HG03095 (cell line): ENCODE results near the gene HS3ST5.

Experiments used
- ATAC-seq: cut with Tn5 transposase; IDR thresholded peaks from one replicate; pipeline ENCODE4 v1.9.1; 2021; ENCODE audit warnings: moderate library complexity; ENCODE audit not compliant: unreplicated experiment

HS3ST5 gene, protein sequence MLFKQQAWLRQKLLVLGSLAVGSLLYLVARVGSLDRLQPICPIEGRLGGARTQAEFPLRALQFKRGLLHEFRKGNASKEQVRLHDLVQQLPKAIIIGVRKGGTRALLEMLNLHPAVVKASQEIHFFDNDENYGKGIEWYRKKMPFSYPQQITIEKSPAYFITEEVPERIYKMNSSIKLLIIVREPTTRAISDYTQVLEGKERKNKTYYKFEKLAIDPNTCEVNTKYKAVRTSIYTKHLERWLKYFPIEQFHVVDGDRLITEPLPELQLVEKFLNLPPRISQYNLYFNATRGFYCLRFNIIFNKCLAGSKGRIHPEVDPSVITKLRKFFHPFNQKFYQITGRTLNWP

DNA sequence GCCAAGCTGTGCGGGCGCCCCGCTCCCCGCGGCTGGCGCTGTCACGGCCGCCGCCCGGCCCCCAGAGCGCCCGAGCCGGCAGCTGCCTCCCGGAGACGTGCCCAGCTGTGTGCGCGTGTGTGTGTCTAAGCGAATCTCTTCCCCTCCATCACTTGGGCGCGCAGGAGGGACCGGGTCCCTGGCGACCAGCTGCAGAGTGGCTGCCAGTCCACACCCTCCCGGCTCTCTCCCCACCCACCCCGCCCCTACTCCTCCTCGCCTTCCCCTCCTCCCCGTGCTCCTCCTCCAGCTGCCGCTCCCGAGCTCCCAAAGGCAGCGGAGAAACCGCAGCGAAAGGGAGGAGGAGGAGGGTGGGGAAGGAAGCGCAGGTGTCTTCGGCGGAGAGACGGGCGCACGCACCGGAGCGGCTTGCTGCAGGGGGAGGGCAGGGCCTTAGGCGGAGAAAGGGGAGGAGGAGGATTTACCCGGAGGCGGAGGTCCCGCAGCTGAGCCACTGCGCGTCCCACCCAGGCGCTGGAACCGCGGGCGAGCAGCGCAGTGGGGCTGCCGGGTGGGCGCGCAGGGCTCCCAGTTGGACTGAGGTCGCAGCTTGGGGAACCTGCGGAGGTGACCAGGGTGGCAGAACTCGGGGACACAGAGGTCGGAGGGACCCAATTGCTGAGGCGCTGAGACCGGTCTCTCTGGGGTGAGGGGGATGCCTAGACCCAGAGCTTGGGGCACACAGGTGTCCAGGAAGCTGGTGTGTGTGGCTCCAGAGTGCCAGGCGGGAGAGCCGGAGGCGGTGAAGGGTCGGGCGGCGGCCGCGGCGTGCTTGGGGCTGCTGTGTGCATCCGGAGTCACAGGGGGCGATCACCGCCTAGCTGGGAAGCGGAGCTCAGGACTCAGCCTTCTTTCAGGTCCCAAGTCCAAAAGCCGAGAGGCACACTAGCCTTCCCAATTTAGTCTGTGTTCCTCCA lies at the start of gene HS3ST5:
Gene HS3ST5 (minus strand): TSS at position 198 of the 956 bp plus-strand sequence. CDS start 280,178 bp downstream, outside the sequence.
- no peak for ATAC-seq

DNA sequence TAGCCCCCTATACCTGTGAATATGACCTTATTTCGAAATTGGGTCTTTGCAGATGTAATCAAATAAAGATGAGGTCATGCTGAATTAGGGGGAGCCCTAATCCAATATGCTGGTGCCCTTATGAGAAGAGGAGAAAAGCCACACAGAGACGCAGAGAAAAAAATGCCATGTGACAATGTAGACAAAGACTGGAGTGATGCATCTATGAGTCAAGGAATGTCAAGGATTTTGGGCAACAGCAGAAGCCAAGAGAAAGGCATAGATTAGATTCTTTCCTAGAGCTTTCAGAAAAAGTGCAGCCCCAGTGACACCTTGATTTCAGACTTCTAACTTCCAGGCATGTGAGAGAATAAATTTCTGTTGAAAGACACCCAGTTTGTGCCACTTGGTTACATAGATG lies 47.4 kb upstream of the HS3ST5 start:
- ATAC-seq = no peak

DNA sequence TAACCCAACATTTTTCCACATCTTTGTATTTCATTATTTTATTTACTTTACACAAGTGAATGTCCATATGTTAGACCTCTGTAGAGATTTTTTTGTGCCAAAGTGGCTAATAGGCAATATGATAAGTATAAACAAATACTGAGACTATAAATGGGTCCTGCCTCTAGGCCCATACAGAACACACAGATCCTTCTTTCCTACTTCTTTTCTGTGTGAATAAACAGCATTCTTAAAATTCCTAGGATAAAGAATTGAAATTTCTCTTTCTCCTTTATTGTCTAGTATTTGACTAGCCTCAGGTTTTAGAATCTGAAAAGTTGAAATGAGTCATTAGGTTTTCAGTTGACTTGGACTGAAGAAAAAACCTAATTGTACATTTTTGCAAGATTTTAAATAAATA lies 46.3 kb upstream of the HS3ST5 start:
- no peak for ATAC-seq

DNA sequence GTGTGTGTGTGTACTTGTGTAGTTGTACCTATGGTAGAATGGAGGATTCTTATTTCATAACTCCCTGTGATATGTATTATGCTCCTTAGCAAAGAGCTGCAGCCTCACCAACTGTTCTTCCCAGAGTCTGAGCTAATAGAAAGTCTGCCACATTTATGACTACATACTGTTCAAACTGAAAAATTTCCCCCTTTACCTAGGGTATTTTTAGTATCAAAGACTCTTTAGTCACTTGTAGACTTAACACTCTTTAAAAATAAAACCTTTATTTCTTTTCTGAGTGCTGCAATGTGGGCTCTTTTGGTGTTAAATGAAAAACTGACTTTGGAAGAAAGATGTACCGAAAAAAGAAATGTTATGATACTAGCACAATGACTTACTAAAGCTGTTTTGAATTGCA lies 39.6 kb upstream of the HS3ST5 start:
- ATAC-seq = no peak

DNA sequence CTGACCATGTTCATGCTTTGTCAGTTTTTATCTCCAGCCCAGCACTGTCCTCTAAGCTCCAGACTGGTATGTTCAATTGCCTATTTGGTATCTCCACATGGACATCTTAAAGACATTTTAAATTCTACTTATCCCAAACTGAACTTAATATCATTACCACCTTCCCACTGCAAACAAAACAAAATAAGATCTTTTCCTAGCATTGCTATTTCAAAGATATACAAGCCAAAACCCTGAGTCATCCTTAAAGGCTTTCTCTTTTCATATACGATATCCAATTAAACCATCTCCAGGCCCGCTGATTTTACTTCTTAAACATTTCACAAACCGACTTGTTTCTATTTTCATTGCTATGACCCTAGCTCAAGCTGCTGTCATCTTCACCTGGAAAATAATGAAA lies 35.1 kb upstream of the HS3ST5 start:
- no peak for ATAC-seq

DNA sequence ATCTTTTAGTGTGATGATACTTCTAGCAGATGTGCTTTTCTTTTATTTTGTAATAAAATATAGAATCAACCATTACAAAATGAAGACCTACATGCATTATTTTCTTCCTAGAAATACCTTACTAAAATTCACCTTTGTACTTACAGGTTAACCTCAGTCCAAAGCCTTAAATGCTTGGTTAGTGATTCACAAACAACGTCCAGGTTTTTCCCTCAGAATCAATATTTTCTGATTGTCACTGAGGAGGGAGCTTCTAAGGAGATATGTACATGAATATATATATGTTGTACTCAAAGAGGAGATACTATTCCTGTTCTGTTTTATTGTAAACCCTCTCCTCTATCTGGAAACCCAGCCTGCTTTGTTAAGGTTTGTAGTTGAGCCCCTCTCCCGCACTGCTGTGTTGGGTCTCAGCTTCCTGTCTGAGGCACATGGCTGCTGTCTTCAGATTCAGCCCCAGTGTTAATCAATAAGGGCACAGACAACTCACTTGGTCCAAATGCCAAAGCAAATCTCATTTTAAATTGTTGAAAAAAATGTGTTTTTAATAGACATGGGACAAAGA lies 33.9 kb upstream of the HS3ST5 start:
- ATAC-seq = no peak

DNA sequence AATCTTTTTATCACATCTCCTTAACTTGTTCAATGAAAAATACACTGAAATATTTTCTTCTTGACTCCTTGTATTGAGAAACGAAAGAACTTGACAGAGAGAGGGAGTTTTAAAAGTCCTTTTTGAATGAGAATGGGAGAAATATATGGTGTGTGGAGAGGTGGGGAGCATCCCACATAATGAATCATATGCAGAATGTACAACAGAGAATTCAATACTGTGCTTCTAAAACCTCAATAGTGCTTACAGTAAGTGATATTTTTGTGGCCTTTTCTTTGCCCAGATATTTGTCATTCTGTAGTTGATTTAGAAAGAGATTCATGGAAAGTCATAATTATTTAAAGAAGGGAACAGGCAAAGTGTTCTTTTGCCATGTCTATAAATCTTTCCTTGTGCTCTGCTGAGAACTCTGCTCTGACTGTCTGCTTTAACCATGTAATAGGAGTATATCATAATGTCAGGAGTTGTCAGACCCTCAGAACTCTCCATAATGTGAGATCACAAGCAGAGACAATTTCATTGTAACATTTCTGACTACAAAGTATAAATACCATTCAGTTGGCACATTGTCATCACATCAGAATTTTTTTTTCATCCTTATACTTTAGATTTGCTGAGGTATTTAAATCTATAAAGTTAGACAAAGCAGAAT lies 32.8 kb upstream of the HS3ST5 start:
- no peak for ATAC-seq

DNA sequence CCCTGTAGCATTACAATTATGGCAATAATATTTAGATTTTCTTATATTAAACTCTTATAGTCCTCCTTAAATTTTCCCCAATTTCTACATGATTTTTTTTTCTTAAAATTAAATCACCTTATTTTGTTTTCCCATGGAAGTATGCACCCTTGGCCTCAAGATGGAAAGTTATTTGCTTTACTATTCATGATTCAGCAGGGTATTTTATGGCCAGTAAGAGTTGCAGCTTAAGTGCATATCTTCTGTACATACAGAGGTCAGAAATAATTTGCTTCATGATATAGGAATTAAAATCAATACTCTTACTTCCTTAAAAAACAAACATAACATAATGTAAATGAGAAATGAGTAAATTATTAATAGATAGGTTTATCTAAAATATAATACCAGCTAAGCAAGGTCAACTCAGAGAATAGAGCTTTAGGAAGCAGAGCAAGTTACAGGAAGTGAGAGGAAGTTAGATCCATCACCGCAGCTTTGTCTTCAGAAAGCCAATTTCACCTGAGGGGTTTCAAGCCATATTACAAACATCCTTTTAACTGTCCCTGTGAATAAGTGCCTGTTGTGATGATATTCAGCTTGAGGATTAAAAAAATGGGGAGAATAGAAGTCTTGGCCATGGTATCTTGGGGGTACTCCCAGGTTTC lies 24.6 kb upstream of the HS3ST5 start:
- no peak for ATAC-seq

DNA sequence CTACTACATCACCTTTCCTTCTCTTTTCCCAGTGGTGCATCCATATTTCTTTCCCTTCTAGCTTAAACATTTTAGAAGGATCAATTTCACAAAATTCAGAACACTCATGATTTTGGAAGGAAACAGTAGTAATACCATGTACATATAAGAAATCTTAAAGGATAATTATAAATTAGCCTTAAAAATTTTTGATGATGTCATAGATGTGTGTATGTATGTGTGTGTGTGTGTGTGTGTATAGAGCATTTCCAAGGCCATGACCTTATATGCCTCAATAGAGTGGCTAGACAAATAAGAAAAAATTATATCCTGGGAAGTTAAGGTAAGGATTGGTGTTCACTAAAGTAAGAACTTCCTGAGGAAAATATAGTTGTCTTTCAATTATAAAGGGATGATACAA lies 24.1 kb upstream of the HS3ST5 start:
- ATAC-seq = no peak

DNA sequence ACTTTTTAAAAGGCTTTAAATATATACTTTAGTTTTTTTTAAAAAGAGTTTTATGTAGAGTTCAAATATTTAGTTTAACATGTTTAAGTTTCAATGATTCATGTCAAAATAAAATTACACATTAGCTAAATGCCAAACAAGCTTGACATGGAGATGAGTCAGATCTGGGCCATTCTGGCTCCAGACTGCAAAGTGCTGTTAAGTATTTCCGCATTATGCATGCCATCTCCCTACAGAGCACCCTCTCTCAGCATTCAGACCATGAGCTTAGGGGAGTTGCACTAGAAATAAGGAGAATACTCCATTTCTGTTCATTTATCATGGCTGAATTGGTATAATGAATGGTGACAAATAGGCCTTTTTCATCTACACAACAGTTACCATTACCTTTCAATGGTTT lies 21.5 kb upstream of the HS3ST5 start:
- ATAC-seq = no peak

DNA sequence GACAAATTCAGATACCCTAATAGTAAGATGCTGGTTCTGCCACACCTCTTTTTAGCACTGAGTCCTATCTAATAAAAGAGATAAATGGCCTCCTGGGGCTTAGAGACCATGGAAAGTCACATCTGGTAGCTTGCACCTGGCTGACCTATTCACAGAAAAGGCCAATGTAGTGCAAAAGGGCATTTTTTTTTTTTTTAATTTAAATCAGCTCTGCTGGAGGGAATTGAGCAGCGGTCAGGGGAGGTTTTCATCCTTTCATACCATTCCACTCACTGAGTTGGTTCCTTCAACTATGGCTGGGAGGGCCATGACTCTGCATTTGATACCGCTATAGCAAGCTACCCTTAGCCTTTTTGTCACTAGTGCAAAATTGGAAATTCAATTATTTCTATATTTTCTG lies 20.1 kb upstream of the HS3ST5 start:
- ATAC-seq = no peak

DNA sequence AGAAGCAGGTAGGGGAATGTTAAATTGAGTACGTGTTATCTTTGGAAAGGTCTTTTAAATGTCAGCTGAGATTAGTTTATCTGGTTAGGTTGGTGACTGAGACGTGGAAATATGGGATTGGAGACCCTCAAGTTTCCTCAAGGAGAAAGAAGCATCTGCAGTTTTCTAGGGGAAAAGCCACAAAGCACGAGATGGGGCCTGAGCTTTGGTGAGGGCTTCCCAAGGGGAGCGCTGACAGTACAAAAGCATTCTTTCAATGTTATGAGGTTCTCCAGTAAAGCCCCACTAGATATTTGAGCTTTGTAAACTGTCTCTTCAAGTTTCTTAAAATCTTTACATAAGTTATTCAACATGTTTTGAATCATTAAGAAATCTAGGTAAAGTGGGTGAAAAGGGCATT lies 19.6 kb upstream of the HS3ST5 start:
- ATAC-seq = no peak

DNA sequence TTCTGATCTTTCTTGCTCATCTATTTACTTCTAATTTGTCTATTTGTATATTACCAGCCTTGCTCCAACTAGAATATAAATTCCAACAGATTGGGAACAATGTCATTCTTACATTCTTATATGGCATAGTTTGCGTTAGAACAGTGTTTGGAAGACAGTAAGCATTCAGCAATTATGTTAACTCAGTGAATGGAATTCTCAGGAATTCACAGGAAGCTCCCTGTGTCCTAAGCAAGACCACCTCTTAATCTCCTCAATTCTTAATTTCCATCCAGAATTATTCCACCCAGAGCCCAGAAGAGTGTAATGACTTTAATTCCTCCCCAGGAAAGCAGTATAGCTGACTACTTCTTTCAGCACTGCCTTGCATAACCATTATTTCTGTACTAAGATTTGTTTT lies 18.2 kb upstream of the HS3ST5 start:
- no peak for ATAC-seq

DNA sequence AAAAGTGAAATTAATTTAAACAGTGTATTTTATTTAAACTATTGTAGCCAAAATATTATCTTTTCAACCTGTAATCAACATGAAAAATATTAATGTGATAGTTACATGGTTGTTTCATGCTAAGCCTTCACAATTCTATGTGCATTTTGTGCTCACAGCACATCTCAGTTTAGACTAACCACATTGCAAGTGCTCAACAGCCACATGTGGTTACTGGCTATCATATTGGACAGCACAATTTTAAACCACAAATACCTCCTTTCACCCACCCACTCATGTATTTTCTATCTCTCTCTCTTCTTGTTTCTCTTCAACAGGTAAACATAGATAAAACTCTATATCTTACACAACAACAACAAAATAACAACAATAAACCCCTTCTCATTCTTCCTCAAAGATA lies 12.5 kb upstream of the HS3ST5 start:
- no peak for ATAC-seq

DNA sequence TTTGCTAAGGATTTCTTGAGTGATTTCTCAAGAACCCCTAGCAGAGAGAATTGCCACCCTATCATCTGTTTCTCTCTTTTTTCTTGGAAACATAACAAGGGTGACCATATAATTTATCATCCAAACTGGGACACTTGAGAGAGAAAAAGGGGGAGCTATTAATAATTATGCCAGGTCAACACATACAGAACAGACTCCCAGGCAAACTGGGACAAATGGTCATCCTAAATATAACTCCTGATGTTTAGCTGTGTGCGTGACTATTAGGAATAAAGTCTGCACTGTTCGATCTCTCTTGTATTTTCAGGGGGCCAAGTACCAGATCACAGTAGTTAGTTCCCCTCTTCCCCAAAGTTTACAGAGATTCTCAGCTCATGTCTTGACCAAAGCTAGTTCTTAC lies 11.7 kb upstream of the HS3ST5 start:
- ATAC-seq = no peak

DNA sequence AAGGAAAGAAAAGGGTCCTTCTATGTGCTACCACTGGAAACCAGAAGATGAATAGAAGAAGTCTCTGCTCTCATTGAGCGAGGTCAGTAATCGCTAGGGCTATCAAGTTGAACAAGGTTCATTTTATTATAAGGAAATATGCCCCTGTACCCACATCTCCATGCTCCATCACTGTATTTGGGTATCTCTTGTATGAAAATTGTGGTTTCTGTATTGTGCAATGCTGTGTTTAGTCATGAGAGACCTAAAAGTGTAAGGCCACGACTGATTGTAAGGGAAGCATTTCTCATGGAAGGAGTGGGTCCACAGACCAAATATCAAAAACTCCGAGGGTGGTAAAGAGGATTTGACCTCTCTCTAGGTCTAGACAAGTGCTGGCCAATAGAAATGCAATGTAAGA lies 3.6 kb upstream of the HS3ST5 start:
- no peak for ATAC-seq

DNA sequence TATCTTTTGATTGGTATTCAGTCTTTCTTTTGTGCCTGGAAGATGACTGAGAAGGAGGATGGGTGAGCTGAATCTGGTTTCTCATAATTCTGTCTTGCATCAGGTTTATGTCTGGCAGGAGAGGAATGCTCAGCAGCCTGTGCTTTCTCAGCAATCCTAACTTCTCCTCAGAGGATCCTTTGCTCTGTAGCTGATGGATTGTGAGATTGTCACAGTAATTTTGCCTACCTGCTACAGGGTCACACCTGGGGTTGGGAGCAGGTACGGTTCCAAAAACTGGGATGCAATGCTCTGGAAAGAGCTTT lies 2.1 kb upstream of the HS3ST5 start:
- no peak for ATAC-seq

DNA sequence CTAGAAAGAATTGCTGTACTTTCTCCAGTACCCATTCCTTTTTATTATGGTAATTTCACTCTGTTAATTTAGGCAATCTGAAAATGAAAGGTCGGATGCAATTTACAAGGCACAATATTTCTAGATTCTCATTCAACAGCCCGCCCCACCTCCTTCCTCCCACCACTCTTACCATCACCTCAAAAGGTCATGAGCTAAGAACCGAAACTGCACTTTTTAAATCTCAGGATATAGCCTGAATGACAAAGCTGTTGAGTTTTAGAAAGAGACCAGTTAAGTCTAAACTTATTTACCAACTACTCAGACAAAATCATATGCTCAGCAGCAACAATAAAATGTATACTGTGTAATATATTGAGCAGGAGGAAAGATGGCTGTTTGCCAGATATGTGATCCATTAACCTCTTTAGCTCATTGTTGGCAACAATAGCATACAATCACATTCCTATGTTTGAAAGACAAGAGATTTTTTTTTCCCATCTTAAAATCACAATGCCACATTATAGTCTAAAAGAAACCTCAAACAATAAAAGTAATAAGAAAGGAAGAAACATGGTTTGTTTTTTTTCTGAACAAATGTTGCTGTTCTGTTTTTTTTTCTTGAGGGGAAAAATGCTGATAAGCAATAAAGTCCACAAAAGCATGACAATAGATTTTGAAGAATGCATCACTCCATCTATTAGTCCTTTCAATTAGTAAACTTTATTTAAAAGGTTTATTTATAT lies 1.6 kb upstream of the HS3ST5 start:
- no peak for ATAC-seq

DNA sequence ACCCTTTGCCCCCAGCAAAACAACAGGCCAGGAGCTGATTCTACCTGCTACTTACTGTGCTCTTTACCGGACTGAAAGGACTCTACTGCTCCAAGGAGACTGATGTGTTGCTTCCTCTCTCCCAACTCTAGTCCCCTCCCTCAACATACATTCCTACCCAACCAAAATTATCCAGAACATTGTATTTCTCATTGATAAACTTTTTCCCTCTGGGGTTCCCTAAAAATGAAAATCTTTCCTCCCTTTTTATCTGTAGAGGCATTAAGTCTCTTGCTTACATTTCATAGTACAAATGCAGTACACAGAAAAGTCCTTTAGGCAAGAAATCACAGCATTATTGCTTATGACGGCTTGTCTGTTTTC lies 940 bp upstream of the HS3ST5 start:
- ATAC-seq = no peak

DNA sequence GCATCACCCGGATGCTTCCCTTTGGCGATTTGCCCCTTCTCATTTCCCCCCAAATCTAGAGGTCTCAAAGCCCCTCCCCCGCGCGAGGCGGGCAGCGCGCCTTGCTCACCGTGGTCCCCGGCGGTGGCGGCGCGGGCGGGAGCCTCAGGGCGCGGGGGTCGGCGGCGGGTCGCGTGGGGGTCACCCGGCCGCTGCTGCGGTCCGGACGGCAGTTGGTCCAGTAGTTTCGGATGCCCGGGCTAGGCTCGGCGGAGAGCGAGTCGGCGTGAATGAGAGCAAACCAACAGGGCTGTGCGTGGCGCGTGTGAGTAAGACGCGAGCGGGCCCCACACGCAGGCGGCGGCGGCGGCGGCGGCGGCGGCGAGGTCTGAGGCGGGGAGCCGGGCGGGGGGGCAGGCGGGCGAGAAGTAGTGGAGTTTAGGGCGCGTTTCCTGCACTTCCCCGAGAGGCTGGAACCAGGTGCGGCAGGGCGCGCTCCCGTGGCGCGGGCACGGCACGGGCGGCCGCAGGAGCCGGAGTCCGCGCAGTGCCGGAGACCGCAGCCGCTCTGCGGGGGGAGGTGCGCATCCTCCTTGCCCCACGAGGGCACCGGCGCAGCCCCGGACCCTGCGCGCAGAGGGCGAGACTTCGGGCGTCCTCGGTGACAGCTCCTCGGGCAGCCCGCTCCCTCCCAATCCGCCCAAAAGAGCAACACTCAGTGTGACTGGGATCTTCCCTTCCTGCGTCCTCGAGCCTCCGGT lies 567 bp downstream of the HS3ST5 start:
- no peak for ATAC-seq
